ENCODE data around the gene PRKCI.

DNA sequence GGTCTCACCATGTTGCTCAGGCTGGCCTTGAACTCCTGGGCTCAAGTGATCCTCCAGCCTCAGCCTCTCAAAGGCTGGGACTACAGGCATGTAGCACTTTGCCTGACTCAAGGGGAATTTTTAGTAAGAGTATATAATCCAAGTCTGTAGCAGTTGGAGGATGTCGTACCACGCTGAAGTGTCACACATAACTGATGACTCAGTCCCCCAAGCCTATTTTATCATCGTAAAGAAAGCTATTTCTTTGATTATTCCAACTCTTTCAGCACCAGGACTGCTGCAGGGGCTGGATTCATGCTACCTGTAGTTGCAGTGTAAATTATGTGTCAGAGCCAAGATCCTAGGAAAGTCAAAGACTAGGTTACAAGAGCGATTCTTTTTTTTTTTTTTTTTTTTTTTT lies 1.4 kb upstream of the PRKCI start:
- no peak for TF ChIP-seq POLR2AphosphoS5 (IDR thresholded peaks at IDR 0.05; ENCODE audit: low read depth, low read length)
- no peak for TF ChIP-seq POLR2A (IDR thresholded peaks at IDR 0.05; ENCODE audit: low read depth, low read length)
